Measurements from ENCODE around the gene TCOF1. TPM values are rescaled to one million over a fixed set of nuclear protein-coding genes. Genes with fewer than 3 reads are reported as not detected.

The TCOF1 gene
- total RNA-seq, 1 donor, result 23.1 TPM

DNA sequence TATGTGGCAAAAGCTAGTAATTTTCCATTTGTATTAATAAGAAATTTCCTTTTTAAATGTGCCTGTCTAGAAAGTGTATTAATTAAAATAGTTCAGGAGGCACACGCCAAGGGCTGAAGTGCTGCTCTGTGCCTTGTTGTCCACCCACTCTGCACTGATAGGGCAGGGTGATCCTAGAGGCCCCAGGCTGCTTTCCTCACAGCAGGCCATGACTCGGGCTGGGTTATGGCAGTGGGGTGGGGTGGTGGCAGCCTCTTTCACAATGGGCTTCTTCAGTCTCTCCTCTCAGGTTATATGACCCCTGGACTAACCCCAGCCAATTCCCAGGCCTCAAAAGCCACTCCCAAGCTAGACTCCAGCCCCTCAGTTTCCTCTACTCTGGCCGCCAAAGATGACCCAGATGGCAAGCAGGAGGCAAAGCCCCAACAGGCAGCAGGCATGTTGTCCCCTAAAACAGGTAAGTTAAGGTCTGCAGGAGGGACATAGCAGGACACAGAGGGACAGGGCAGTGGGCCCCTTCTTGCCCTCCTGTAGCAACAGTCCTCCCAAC lies 35.7 kb downstream of the TCOF1 start:
- no peak for DNase-seq (ENCODE audit: low read depth)
- no peak overlapping the region for H3K4me3 ChIP-seq (ENCODE audit: low read depth, low read length)
- TF ChIP-seq, protein P1, sequence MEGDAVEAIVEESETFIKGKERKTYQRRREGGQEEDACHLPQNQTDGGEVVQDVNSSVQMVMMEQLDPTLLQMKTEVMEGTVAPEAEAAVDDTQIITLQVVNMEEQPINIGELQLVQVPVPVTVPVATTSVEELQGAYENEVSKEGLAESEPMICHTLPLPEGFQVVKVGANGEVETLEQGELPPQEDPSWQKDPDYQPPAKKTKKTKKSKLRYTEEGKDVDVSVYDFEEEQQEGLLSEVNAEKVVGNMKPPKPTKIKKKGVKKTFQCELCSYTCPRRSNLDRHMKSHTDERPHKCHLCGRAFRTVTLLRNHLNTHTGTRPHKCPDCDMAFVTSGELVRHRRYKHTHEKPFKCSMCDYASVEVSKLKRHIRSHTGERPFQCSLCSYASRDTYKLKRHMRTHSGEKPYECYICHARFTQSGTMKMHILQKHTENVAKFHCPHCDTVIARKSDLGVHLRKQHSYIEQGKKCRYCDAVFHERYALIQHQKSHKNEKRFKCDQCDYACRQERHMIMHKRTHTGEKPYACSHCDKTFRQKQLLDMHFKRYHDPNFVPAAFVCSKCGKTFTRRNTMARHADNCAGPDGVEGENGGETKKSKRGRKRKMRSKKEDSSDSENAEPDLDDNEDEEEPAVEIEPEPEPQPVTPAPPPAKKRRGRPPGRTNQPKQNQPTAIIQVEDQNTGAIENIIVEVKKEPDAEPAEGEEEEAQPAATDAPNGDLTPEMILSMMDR (IDR thresholded peaks at IDR 0.05; ENCODE audit: insufficient read depth, low read length), result no peak

- no peak for DNase-seq (ENCODE audit: low read depth)
- TF ChIP-seq, protein P1 (IDR thresholded peaks at IDR 0.05; ENCODE audit: insufficient read depth, low read length), result no peak
- H3K4me3 ChIP-seq (ENCODE audit: low read depth, low read length), result no peak overlapping the region
Measured at GRCh38 chr5:150394131-150394530, 36.6 kb downstream of the TCOF1 start.

DNA sequence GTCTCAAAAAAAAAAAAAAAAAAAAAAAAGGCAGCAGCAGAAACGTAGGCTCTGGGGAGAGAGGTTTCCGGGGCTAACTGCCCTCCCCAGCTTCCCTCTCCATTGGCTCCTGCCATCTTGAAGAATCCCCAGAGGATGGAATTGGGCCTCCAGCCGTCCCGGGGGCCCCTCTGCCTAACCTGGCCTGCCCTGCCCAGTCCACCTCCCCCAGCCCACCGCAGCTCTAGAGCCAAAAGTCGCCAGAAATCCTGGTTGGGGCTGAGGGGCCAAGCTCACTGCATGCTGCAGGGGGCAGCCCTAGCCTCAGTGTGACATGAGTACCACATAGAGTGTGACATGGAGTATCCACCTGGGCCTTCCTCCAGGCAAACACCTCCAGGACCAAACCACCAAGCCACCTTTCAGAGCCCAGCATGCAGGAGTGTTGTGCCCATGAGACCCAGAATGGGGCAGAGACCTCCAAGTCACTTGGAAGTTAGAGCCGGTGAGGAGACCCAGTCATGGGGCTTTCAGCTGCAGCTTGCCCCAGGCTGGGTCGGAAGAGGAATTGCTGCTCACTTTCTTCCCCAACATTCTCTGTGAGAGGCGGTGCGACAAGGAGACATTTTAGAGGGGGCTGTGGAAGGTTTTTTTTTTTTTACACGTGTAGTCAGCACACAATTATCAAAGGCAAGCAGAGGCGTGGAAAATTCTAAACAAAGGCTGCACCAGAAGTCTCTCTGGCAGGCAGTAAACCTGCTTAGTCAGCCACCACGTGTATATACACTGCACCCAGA lies 37.6 kb downstream of the TCOF1 start:
- DNase-seq (ENCODE audit: low read depth), result no peak
- TF ChIP-seq, protein P1 (IDR thresholded peaks at IDR 0.05; ENCODE audit: insufficient read depth, low read length), result no peak
- no peak overlapping the region for H3K4me3 ChIP-seq (ENCODE audit: low read depth, low read length)

- H3K4me3 ChIP-seq (ENCODE audit: low read depth, low read length), result no peak overlapping the region
- DNase-seq (ENCODE audit: low read depth), result no peak
- TF ChIP-seq, protein P1 (IDR thresholded peaks at IDR 0.05; ENCODE audit: insufficient read depth, low read length), result no peak
Measured at GRCh38 chr5:150395688-150395975, 38.1 kb downstream of the TCOF1 start.

GRCh38 chr5:150396267-150396666 lies 38.8 kb downstream of the TCOF1 start:
- H3K4me3 ChIP-seq (ENCODE audit: low read depth, low read length), result no peak overlapping the region
- DNase-seq (ENCODE audit: low read depth), result no peak
- TF ChIP-seq, protein P1 (IDR thresholded peaks at IDR 0.05; ENCODE audit: insufficient read depth, low read length), result no peak

DNA sequence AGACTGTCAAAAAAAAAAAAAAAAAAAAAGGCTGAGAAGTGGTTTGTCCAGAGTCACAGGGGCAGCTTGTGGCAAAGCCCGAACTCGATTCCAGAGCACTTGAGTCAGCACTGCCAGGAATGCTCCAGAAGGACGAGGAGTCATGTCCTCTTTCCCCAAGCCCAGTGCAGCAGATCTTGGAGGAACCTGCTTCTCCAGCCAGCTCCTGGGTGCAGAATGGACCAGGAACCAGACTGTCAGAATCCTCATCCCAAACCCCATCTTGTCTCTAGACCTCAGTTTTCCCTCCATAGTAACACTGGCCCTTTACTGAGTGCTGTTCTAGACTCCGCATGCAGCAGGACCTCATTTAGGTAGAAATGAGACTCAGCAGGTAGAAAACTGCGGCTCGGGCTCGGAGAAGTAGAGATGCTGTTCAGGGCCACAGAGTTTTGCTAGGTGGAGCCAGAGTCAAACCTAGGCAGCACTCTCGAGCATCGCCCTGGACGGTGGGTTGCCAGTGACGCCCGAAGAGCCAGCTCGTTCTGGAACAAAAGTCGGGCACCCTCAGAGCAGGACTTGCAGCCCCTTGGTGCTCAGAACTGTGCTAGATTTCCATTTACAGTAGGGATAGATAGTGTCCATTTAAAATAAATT lies 39.8 kb downstream of the TCOF1 start:
- no peak overlapping the region for H3K4me3 ChIP-seq (ENCODE audit: low read depth, low read length)
- DNase-seq (ENCODE audit: low read depth), result no peak
- TF ChIP-seq, protein P1 (IDR thresholded peaks at IDR 0.05; ENCODE audit: insufficient read depth, low read length), result no peak
